Measurements from ENCODE around the gene LIAS.
"Not testable (repeated sequence)": the region's sequence is repeated elsewhere in the genome, so short reads cannot be mapped to it uniquely, and the experiment has no call there.

LIAS gene

GRCh38 chr4:39502019-39502663, 43.3 kb downstream of the LIAS start:
- no peak for DNase-seq

GRCh38 chr4:39502664-39503035, 43.8 kb downstream of the LIAS start:
- DNase-seq: not testable (repeated sequence)

GRCh38 chr4:39504538-39504937, 45.7 kb downstream of the LIAS start:
- no peak for DNase-seq

- no peak for DNase-seq
Observed at GRCh38 chr4:39505581-39505980, 46.7 kb downstream of the LIAS start.

GRCh38 chr4:39510348-39510929, 51.6 kb downstream of the LIAS start:
- no peak for DNase-seq

- not testable (repeated sequence) for DNase-seq
Observed at GRCh38 chr4:39514266-39514665, 55.4 kb downstream of the LIAS start.

- no peak for DNase-seq
Observed at GRCh38 chr4:39514888-39515401, 56.1 kb downstream of the LIAS start.

- not testable (repeated sequence) for DNase-seq
Observed at GRCh38 chr4:39515669-39516401, 57.0 kb downstream of the LIAS start.

- DNase-seq: no peak
Observed at GRCh38 chr4:39516407-39516966, 57.6 kb downstream of the LIAS start.

- DNase-seq: no peak
Observed at GRCh38 chr4:39518484-39518883, 59.6 kb downstream of the LIAS start.

GRCh38 chr4:39521253-39521919, 62.5 kb downstream of the LIAS start:
- DNase-seq: no peak

- DNase-seq: no peak
Observed at GRCh38 chr4:39522068-39522467, 63.2 kb downstream of the LIAS start.

GRCh38 chr4:39524161-39524957, 65.5 kb downstream of the LIAS start:
- DNase-seq: no peak

GRCh38 chr4:39525822-39526690, 67.2 kb downstream of the LIAS start:
- DNase-seq: no peak

GRCh38 chr4:39526765-39527295, 68.0 kb downstream of the LIAS start:
- peak in 1 of 2 donors; percentile 29 for DNase-seq

- peak; percentile 88 for DNase-seq
Observed at GRCh38 chr4:39527296-39528060, 68.6 kb downstream of the LIAS start, which contains the start of gene UGDH. UGDH (minus strand) TSS chr4:39527439; CDS start chr4:39521512, 5,927 bp downstream.

GRCh38 chr4:39528061-39528465, 69.2 kb downstream of the LIAS start:
- no peak for DNase-seq
